Activated CD8-positive, alpha-beta T cell treated with anti-CD3 and anti-CD28 coated beads, Interleukin-2, amount 10 ng/mL, durations not matched to agents 7 days and 5 days (primary cell): ENCODE data around the gene ZNF157. TPM values are rescaled to one million over a fixed set of nuclear protein-coding genes. Genes with fewer than 3 reads are reported as not detected.
"Not testable (repeated sequence)": the region's sequence is repeated elsewhere in the genome, so short reads cannot be mapped to it uniquely, and the experiment has no call there.

Experiments used
- ATAC-seq: fragments of 150-1000 bp; cut with Tn5 transposase; one replicate; pipeline ENCODE4 v1.10.0; 2021; ENCODE audit warnings: moderate library complexity
- CTCF ChIA-PET: fragments of 350-600 bp; sonication (Branson Sonifier 250); formaldehyde crosslinking; loops from one replicate; lab custom pipeline; 2021; ENCODE audit warnings: antibody characterized with exemption; lab: Charles Lee
- POLR2A ChIA-PET: fragments of 350-600 bp; sonication (Branson Sonifier 250); formaldehyde crosslinking; loops from one replicate; lab custom pipeline; 2021; ENCODE audit warnings: antibody characterized with exemption; lab: Charles Lee
- DNase-seq: peaks from one replicate; pipeline ENCODE4 v3.0.0-alpha.2; 2020
- H3K27ac Mint-ChIP-seq: one replicate; pipeline ENCODE4 v1.8.0; 2021; ENCODE audit warnings: mild to moderate bottlenecking, mixed read lengths
- H3K27me3 Mint-ChIP-seq: one replicate; pipeline ENCODE4 v1.8.0; 2021; ENCODE audit warnings: low read depth, mixed read lengths
- H3K36me3 Mint-ChIP-seq: one replicate; pipeline ENCODE4 v1.8.0; 2021; ENCODE audit warnings: low read depth, mixed read lengths
- H3K4me1 Mint-ChIP-seq: one replicate; pipeline ENCODE4 v1.8.0; 2021; ENCODE audit warnings: low read depth, mixed read lengths
- H3K4me3 Mint-ChIP-seq: one replicate; pipeline ENCODE4 v1.8.0; 2021; ENCODE audit warnings: mild to moderate bottlenecking, mixed read lengths
- H3K9me3 Mint-ChIP-seq: one replicate; pipeline ENCODE4 v1.8.0; 2022; ENCODE audit warnings: mixed read lengths; ENCODE audit not compliant: insufficient read depth
- total RNA-seq, 2 experiments: library from RNA; stranded (reverse); gene quantifications; one replicate each; pipeline ENCODE4 v1.2.3, GENCODE V29; 2021

ZNF157 gene
- total RNA-seq, result under 1 TPM; 0.32 to 0.34 TPM

GRCh38 chrX:47370278-47370677 is at the start of gene ZNF157:
Gene ZNF157, plus strand, starts transcription at chrX:47370578. Its CDS starts 91 bp downstream, at chrX:47370669.
- H3K36me3 Mint-ChIP-seq, result peaks cover 2% of the 10 kb centered on the region
- H3K4me3 Mint-ChIP-seq, result no peak within 1 kb of the TSS
- ATAC-seq (no peak), DNase-seq (no peak)
- H3K27me3 Mint-ChIP-seq, result no peaks in the 10 kb centered on the region
- H3K4me1 Mint-ChIP-seq, result peaks cover 12% of the 10 kb centered on the region
- CTCF ChIA-PET, result interaction anchor here (1.8 kb wide), 1 partner anchor 14 kb away, joined by 5 read pairs; no protein-coding TSS in a partner anchor
- POLR2A ChIA-PET, result no interaction called here
- H3K9me3 Mint-ChIP-seq, result no peaks in the 10 kb centered on the region
- no peak within 1 kb of the TSS for H3K27ac Mint-ChIP-seq

DNA sequence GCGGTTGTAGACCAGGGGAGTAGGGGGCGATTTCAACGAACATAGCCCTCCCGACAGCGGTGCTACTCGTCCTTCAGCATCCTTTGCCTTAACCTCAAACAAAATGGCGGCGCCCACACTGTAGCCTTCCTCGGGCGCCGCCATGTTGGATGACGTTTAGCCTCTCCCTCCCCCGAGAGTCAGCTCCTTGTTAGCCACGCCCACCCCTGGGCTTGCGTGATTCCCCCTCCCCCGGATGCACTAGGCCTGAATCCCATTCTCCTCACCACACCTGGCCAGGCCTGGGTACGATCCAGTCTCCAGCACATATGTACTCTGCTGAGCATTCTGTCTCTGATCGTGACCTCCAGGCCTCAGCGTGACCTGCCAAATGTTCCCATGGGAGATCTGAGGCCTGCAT is 49.0 kb upstream of the ZNF157 start:
- H3K36me3 Mint-ChIP-seq, result no peaks in the 10 kb centered on the region
- ChIA-PET CTCF (interaction anchor here (1.9 kb wide), 1 partner anchor 9 kb away, joined by 5 read pairs; no protein-coding TSS in a partner anchor), POLR2A (no interaction called here)
- no peaks in the 10 kb centered on the region for H3K27me3 Mint-ChIP-seq
- no peak for ATAC-seq
- no peak for DNase-seq
- no peak overlapping the region for H3K27ac Mint-ChIP-seq
- no peak overlapping the region for H3K4me3 Mint-ChIP-seq
- H3K4me1 Mint-ChIP-seq, result no peaks in the 10 kb centered on the region
- no peaks in the 10 kb centered on the region for H3K9me3 Mint-ChIP-seq

DNA sequence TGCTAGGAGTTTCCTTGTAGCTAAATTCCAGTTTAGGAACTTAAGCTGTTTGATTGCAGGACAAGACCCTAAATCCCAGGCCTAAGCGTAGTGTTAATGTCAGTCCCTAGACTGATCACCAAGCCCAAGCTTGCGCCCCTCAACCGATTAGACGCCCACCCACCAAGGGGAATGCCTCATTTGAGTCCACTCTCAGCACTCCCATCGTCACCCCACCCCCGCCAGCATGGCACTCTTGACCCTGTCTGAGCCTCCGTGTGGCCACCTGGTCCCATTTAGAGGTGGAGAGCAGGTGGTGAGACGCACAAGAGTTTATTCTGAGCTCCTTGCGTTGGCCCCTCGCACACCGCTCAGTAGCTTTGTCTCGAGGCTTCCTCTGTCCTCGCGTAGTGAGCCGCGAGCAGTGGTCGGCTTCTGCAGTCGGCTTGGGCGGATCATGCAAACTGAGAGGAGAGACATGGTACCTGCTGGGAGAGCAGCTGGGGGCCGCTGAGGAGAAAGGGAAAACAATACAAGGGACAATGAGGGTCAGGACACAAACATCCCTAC is 48.5 kb upstream of the ZNF157 start:
- ChIA-PET CTCF (interaction anchor here (1.9 kb wide), 1 partner anchor 10 kb away, joined by 5 read pairs; no protein-coding TSS in a partner anchor), POLR2A (no interaction called here)
- Mint-ChIP-seq H3K27me3 (no peaks in the 10 kb centered on the region), H3K27ac (no peak overlapping the region), H3K9me3 (no peaks in the 10 kb centered on the region), H3K4me1 (no peaks in the 10 kb centered on the region), H3K36me3 (no peaks in the 10 kb centered on the region), H3K4me3 (no peak overlapping the region)
- DNase-seq (no peak), ATAC-seq (no peak)

DNA sequence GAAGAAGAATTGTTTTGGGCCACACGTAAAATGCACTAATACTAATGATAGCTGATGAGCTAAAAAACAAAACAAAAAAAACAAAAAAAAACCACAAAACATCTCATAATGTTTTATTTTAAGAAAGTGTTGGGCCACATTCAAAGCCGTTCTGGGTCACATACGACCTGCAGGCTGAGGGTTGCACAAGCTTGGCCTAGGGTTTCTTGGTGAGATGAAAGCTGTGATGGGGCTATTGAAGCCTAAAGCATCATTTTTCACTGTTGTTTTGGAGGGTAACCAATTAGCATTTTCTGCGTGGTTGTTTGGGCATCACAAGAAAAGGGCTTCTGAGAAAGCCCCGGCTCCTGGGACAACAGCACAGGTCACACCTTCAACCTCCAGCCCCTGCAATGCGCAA is 42.5 kb upstream of the ZNF157 start:
- POLR2A ChIA-PET, result no interaction called here
- Mint-ChIP-seq H3K4me1 (no peaks in the 10 kb centered on the region), H3K4me3 (no peak overlapping the region), H3K9me3 (no peaks in the 10 kb centered on the region), H3K27ac (no peak overlapping the region), H3K27me3 (no peaks in the 10 kb centered on the region), H3K36me3 (no peaks in the 10 kb centered on the region)
- no peak for ATAC-seq
- CTCF ChIA-PET, result interaction anchor here (0.6 kb wide), 1 partner anchor 1526 kb away, joined by 3 read pairs; no protein-coding TSS in a partner anchor
- DNase-seq, result no peak

DNA sequence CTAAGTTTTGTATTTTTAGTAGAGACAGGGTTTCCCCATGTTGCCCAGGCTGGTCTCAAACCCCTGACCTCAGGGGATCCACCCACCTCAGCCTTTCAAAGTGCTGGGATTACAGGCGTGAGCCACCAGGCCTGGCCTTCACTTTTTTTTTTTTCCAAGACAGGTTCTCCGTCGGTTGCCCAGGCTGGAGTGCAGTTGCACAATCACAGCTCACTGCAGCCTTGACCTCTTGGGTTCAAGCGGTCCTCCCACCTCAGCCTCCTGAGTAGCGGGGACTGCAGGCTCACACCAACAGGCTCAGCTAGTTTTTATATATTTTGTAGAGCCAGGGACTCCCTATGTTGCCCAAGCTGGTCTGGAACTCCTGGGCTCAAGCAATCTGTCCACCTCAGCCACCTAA is 37.6 kb upstream of the ZNF157 start:
- H3K9me3 Mint-ChIP-seq, CTCF ChIA-PET, H3K27me3 Mint-ChIP-seq, H3K4me1 Mint-ChIP-seq, H3K36me3 Mint-ChIP-seq, POLR2A ChIA-PET, ATAC-seq, H3K4me3 Mint-ChIP-seq, DNase-seq, H3K27ac Mint-ChIP-seq: not testable (repeated sequence)

DNA sequence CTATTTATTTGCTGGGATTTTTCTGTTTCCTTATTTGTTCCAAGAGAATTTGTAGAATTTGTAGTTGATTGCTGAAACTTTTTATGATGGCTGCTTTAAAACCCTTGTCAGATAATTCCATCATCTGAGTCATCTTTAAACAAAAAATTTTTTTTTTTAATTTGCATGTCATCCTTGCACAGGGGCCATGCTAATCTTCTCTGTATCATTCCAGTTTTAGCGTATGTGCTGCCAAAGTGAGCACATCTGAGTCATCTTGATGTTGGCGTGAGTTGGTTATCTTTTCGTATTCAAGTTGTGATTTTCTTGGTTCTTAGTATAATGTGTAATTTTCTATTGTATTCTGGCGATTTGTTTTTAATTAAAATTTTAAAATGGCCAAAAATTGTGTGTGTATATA is 18.7 kb upstream of the ZNF157 start:
- Mint-ChIP-seq H3K27ac (no peak overlapping the region), H3K9me3 (no peaks in the 10 kb centered on the region), H3K4me1 (no peaks in the 10 kb centered on the region), H3K27me3 (no peaks in the 10 kb centered on the region), H3K4me3 (no peak overlapping the region), H3K36me3 (no peaks in the 10 kb centered on the region)
- ChIA-PET CTCF (no interaction called here), POLR2A (no interaction called here)
- DNase-seq, result no peak
- no peak for ATAC-seq

DNA sequence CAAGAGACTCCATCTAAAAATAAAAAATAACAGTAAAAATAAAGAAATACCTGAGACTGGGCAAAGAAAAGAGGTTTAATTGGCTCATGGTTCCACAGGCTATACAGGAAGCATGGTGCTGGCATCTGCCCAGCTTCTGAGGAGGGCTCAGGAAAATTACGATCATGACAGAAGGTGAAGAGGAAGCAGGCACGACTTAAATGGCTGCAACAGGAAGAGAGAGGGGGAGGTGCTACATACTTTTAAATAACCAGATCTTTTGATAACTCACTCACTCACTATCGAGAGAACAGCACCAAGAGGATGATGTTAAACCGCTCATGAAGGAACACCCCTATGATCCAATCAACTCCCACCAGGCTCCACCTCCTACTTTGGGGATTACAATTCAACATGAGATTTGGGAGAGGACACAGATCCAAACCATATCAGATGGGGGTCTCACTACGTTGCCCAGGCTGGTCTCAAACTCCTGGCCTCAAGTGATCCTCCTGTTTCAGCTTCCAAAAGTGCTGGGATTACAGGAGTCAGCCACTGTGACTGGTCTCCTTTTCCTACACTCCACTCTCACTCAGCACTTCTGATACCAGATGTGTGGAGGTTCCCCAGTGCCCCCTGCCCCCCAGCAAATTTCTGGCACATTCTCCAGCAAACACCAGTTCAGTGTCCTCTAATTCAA is 11.9 kb upstream of the ZNF157 start:
- peak; percentile 20 for DNase-seq
- no peaks in the 10 kb centered on the region for H3K9me3 Mint-ChIP-seq
- ChIA-PET CTCF (no interaction called here), POLR2A (no interaction called here)
- peaks cover 16% of the 10 kb centered on the region for H3K4me1 Mint-ChIP-seq
- peak overlapping the region; percentile 76 for H3K27ac Mint-ChIP-seq
- no peak overlapping the region for H3K4me3 Mint-ChIP-seq
- H3K27me3 Mint-ChIP-seq, result no peaks in the 10 kb centered on the region
- H3K36me3 Mint-ChIP-seq, result peaks cover 3% of the 10 kb centered on the region
- peak; percentile 42 for ATAC-seq

DNA sequence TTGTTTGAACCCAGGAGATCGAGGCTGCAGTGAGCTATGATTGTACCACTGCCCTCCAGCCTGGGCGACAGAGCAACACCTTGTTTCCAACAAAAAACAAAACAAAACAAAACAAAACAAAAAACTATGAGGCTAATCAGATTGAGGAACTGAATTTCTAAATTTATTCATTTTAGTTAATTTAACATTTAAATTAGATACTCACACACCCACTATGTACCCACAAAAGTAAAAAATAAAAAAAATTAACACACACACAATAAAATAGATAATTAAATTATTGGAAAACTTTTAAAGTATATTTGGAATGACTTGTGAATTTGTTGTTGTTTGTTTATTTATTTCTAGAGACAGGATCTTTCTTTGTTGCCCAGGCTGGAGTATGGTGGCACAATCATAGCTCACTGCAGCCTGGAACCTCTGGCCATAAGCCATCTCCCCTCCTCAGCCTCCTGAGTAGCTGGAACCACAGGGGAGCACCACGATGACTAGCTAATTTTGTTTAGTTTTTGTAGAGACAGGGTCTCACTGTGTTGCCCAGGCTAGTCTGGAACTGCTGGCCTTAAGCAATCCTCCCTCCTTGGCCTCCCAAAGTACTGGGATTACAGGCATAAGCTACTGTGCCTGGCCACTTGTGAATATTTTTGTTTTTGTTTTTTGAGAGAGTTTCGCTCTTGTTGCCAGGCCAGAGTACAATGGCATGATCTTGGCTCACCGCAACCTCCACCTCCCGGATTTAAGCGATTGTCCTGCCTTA is 9.8 kb upstream of the ZNF157 start:
- peaks cover 16% of the 10 kb centered on the region for H3K4me1 Mint-ChIP-seq
- peaks cover 3% of the 10 kb centered on the region for H3K36me3 Mint-ChIP-seq
- ChIA-PET POLR2A (no interaction called here), CTCF (interaction anchor here (1.2 kb wide), 1 partner anchor 24 kb away, joined by 4 read pairs; no protein-coding TSS in a partner anchor)
- no peak overlapping the region for H3K4me3 Mint-ChIP-seq
- no peak overlapping the region for H3K27ac Mint-ChIP-seq
- ATAC-seq, result no peak
- DNase-seq, result no peak
- no peaks in the 10 kb centered on the region for H3K27me3 Mint-ChIP-seq
- no peaks in the 10 kb centered on the region for H3K9me3 Mint-ChIP-seq

GRCh38 chrX:47361538-47362511 is 8.6 kb upstream of the ZNF157 start:
- H3K9me3 Mint-ChIP-seq, result no peaks in the 10 kb centered on the region
- ATAC-seq, result peak; percentile 12
- no peak overlapping the region for H3K4me3 Mint-ChIP-seq
- H3K27me3 Mint-ChIP-seq, result no peaks in the 10 kb centered on the region
- peaks cover 3% of the 10 kb centered on the region for H3K36me3 Mint-ChIP-seq
- CTCF ChIA-PET, result no interaction called here
- peak; percentile 28 for DNase-seq
- peaks cover 26% of the 10 kb centered on the region for H3K4me1 Mint-ChIP-seq
- POLR2A ChIA-PET, result interaction anchor here (0.6 to 1.1 kb wide), 2 partner anchors 20 to 157 kb away, joined by 3 read pairs; no protein-coding TSS in a partner anchor
- no peak overlapping the region for H3K27ac Mint-ChIP-seq

DNA sequence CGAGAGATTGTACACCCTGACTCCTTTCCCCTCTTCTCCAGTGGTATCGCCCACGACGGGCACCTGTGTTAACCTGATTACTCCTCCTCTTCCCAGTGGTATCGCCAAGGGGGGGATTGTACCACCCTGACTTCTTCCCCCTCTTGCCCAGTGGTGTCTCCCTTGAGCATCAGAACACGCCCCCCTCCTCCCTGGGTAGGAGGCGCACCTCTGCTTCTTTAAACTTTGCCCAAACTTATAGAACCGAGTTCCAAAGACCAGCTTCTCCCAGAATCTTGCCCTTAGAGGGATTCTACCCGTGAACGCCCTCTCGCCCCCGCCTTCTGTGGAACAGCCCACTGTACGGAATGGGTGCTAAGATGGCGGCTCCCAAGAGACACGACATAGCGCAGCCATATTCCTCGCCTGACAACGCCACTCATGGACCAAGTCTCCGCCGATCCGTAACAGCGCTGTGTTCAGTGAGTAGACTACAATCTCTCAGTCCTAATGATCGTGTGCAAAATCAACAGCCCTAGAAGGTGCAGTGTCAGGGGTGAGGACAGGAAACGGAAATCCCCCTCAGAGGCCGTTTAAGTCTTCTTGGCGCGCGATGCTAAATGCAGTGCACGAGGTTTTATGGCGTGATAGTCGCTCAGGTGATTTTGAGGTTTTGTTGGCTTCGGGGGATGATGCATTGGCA is 4.2 kb upstream of the ZNF157 start:
- DNase-seq (peak; percentile 78), ATAC-seq (peak; percentile 97)
- ChIA-PET POLR2A (interaction anchor here (0.6 kb wide), 1 partner anchor 188 kb away, joined by 3 read pairs; no protein-coding TSS in a partner anchor), CTCF (no interaction called here)
- no peaks in the 10 kb centered on the region for H3K9me3 Mint-ChIP-seq
- peaks cover 2% of the 10 kb centered on the region for H3K36me3 Mint-ChIP-seq
- peak overlapping the region; percentile 81 for H3K4me3 Mint-ChIP-seq
- peaks cover 18% of the 10 kb centered on the region for H3K4me1 Mint-ChIP-seq
- peak overlapping the region; percentile 94 for H3K27ac Mint-ChIP-seq
- no peaks in the 10 kb centered on the region for H3K27me3 Mint-ChIP-seq

- CTCF ChIA-PET, result no interaction called here
- no peak for ATAC-seq
- H3K27ac Mint-ChIP-seq, result no peak overlapping the region
- H3K4me1 Mint-ChIP-seq, result peaks cover 1% of the 10 kb centered on the region
- no peak overlapping the region for H3K4me3 Mint-ChIP-seq
- DNase-seq, result no peak
- no peaks in the 10 kb centered on the region for H3K9me3 Mint-ChIP-seq
- H3K27me3 Mint-ChIP-seq, result no peaks in the 10 kb centered on the region
- H3K36me3 Mint-ChIP-seq, result no peaks in the 10 kb centered on the region
- POLR2A ChIA-PET, result no interaction called here
These were observed 2.8 kb downstream of the ZNF157 start for GRCh38 chrX:47373198-47373597.
